ENCODE results near the gene ADCY2. TPM values are rescaled to one million over a fixed set of nuclear protein-coding genes. Genes with fewer than 3 reads are reported as not detected.

Gene ADCY2
- total and polyA plus RNA-seq, 2 of the 13 experiments (the other 11 are each of a cell fraction or from before 2014, with no cell fraction given) = not detected

GRCh38 chr5:7653046-7653445 is 257.1 kb downstream of the ADCY2 start:
- Histone ChIP-seq H3K36me3 (replicated peaks in 1 of 2; ENCODE audit: control insufficient read depth in 1 of 2, insufficient read depth in 2 of 2, low read length in 2 of 2) (no peaks in the 10 kb centered on the region), H3K27me3 (ENCODE audit: control insufficient read depth in 1 of 2, insufficient read depth in 2 of 2, low read length in 2 of 2) (peaks cover 0 to 4% of the 10 kb centered on the region in 2 experiments; a peak in 2 of 5 replicates), H3K4me3 (replicated peaks in 1 of 3; ENCODE audit: insufficient read depth in 1 of 3, low read depth in 2 of 3, low read length in 3 of 3) (no peak overlapping the region), H3K27ac (ENCODE audit: extremely low read length, insufficient read depth, low read length) (no peak overlapping the region), H3K4me2 (ENCODE audit: low read depth, low read length) (no peak overlapping the region), H4K20me1 (ENCODE audit: insufficient read depth, low read length) (no peaks in the 10 kb centered on the region), H3K79me2 (ENCODE audit: insufficient read depth, low read length) (no peaks in the 10 kb centered on the region), H3K4me1 (ENCODE audit: insufficient read depth, low read length) (no peaks in the 10 kb centered on the region), H2AFZ (ENCODE audit: low read length) (no peak overlapping the region), H3K9me3 (ENCODE audit: low read length) (no peaks in the 10 kb centered on the region), H3K9ac (ENCODE audit: insufficient read depth, low read depth, low read length) (no peak overlapping the region)
- intact Hi-C loops (cut with micrococcal nuclease; ENCODE audit: unreplicated experiment) (no loop called here), in situ Hi-C loops (cut with HindIII; ENCODE audit: extremely low pct_ligation_motif_present, low pct_unique_long_range_greater_than_20kb) (no loop called here)
- no peak for FAIRE-seq
- no TSS peak for BruUV-seq (replicated peaks)
- TF ChIP-seq ZNF282 (IDR thresholded peaks at IDR 0.05; ENCODE audit: partially characterized antibody) (no peak), LCORL (IDR thresholded peaks at IDR 0.05) (no peak), LCORL (CRISPR knock-in tag; IDR thresholded peaks at IDR 0.05) (no peak), PPARG (CRISPR knock-in tag; conservative IDR thresholded peaks at IDR 0.05) (no peak), BHLHE40 (IDR thresholded peaks at IDR 0.05; ENCODE audit: low read length) (no peak), ZBTB25 (CRISPR knock-in tag; IDR thresholded peaks at IDR 0.05) (no peak), ZBTB7A (CRISPR knock-in tag; IDR thresholded peaks at IDR 0.05) (no peak), UBTF (CRISPR knock-in tag; IDR thresholded peaks at IDR 0.05) (no peak), ZNF232 (CRISPR knock-in tag; IDR thresholded peaks at IDR 0.05; ENCODE audit: borderline replicate concordance) (no peak), GFI1 (CRISPR knock-in tag; IDR thresholded peaks at IDR 0.05; ENCODE audit: borderline replicate concordance) (no peak), FOSL2 (CRISPR knock-in tag; IDR thresholded peaks at IDR 0.05) (no peak), KDM6A (CRISPR knock-in tag; IDR thresholded peaks at IDR 0.05; ENCODE audit: low read depth) (no peak), ZNF781 (CRISPR knock-in tag; IDR thresholded peaks at IDR 0.05; ENCODE audit: borderline replicate concordance, not compliant biosample characterization) (no peak), ZFP41 (CRISPR knock-in tag; IDR thresholded peaks at IDR 0.05; ENCODE audit: borderline replicate concordance) (no peak), SMYD3 (CRISPR knock-in tag; IDR thresholded peaks at IDR 0.05) (no peak)
- TF ChIP-seq, protein P1, sequence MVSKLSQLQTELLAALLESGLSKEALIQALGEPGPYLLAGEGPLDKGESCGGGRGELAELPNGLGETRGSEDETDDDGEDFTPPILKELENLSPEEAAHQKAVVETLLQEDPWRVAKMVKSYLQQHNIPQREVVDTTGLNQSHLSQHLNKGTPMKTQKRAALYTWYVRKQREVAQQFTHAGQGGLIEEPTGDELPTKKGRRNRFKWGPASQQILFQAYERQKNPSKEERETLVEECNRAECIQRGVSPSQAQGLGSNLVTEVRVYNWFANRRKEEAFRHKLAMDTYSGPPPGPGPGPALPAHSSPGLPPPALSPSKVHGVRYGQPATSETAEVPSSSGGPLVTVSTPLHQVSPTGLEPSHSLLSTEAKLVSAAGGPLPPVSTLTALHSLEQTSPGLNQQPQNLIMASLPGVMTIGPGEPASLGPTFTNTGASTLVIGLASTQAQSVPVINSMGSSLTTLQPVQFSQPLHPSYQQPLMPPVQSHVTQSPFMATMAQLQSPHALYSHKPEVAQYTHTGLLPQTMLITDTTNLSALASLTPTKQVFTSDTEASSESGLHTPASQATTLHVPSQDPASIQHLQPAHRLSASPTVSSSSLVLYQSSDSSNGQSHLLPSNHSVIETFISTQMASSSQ (IDR thresholded peaks at IDR 0.05; ENCODE audit: low read depth) = no peak
- TF ChIP-seq, protein P1 (CRISPR knock-in tag; IDR thresholded peaks at IDR 0.05; ENCODE audit: borderline replicate concordance) = no peak
- TF ChIP-seq, protein P2, sequence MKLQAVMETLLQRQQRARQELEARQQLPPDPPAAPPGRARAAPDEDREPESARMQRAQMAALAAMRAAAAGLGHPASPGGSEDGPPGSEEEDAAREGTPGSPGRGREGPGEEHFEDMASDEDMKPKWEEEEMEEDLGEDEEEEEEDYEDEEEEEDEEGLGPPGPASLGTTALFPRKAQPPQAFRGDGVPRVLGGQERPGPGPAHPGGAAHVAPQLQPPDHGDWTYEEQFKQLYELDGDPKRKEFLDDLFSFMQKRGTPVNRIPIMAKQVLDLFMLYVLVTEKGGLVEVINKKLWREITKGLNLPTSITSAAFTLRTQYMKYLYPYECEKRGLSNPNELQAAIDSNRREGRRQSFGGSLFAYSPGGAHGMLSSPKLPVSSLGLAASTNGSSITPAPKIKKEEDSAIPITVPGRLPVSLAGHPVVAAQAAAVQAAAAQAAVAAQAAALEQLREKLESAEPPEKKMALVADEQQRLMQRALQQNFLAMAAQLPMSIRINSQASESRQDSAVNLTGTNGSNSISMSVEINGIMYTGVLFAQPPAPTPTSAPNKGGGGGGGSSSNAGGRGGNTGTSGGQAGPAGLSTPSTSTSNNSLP (IDR thresholded peaks at IDR 0.05; ENCODE audit: low read depth, low read length) = no peak
- DNase-seq (ENCODE audit: low spot score) = no peak
- ChIA-PET CTCF (ENCODE audit: low intra/inter-chr PET ratio, low total read pairs) (no interaction called here), POLR2A (no interaction called here)
- ATAC-seq = no peak
- 31% methylated on average over 6 of the region's 6 CpGs for WGBS (ENCODE audit: low lambda C conversion rate)
